ENCODE measurements around the gene RNF213.

RNF213 gene

DNA sequence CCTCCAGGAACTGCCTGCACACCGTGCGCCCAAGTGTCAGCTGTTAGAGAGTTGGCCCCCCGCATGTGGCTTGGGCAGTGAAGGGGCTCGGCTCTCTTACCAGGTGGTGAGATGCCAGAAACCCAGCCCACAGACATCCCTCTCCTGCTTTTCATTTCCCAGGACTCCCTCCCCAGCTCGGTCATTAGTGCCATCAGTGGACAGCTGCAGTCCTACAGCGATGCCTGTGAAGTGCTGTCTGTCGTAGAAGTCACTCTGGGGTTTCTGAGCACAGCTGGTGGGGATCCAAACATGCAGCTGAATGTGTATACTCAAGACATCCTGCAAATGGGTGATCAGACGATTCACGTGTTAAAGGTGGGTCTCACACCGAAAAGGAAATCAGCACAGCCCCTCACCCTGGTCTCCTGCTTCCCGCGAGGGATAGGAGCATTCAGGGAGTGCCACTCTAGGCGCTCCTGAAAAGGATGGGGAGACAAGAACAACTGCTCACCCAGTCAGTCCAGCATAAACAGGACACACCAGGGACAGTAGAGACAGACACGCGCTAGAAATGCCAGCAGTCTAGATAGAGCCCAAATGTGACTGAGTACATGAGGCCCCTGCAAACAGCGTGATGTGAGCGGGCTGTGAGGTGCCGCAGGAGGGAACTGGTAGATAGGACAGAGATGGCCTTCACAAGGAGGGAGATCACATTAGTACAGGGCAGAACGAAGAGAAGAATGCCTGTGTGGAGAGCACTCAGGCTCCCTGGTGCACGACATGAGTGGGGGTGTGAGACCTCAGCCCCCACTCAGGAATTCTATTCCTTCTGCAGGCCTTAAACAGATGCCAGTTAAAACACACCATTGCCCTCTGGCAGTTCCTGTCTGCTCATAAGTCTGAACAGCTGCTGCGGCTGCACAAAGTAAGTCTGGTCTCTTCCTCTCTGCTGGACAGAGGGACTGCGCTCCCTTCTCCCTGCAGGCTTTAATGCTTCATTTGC, 128.7 kb downstream of the RNF213 start:
- H3K27ac ChIP-seq, result no peak overlapping the region
- ChIA-PET CTCF (interaction anchor here (0.6 kb wide), 1 partner anchor 580 kb away, joined by 5 read pairs; no protein-coding TSS in a partner anchor), POLR2A (ENCODE audit: low non-redundant PET) (interaction anchor here (0.6 kb wide), 1 partner anchor 12 kb away, joined by 3 read pairs; no protein-coding TSS in a partner anchor)
- no peak for DNase-seq (ENCODE audit: low spot score)
- TF ChIP-seq, protein P1, sequence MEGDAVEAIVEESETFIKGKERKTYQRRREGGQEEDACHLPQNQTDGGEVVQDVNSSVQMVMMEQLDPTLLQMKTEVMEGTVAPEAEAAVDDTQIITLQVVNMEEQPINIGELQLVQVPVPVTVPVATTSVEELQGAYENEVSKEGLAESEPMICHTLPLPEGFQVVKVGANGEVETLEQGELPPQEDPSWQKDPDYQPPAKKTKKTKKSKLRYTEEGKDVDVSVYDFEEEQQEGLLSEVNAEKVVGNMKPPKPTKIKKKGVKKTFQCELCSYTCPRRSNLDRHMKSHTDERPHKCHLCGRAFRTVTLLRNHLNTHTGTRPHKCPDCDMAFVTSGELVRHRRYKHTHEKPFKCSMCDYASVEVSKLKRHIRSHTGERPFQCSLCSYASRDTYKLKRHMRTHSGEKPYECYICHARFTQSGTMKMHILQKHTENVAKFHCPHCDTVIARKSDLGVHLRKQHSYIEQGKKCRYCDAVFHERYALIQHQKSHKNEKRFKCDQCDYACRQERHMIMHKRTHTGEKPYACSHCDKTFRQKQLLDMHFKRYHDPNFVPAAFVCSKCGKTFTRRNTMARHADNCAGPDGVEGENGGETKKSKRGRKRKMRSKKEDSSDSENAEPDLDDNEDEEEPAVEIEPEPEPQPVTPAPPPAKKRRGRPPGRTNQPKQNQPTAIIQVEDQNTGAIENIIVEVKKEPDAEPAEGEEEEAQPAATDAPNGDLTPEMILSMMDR (conservative IDR thresholded peaks at IDR 0.05; ENCODE audit: low read depth), result no peak

DNA sequence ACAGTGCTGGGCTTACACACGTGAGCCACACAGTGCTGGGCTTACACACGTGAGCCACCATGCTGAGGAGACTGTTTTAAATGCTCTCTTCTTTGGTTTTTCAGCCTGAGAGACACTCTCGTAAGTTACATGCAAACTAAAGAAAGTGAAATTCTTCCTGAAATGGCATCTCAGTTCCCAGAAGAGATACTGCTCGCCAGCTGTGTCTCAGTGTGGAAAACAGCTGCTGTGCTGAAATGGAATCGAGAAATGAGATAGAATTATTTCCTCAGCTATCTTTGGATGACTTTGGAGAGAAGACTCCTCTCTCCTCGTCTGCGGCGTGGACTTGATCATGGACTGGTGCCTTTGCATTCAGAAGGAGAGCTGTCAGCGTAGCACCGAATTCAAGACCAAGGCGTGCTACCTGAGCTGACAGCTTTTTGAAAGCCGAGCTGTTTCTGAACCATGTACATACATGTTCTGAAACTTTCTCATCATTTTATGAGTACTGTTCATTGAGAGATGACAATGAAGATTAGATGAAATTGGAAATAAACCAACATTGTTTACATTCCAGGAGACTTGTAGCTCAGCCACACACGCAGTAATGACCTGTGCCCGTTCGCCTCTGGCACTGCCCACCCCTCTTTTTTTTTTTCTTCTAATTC, 132.7 kb downstream of the RNF213 start:
- TF ChIP-seq, protein P1 (conservative IDR thresholded peaks at IDR 0.05; ENCODE audit: low read depth), result no peak
- DNase-seq (ENCODE audit: low spot score), result no peak
- ChIA-PET POLR2A (ENCODE audit: low non-redundant PET) (no interaction called here), CTCF (no interaction called here)
- peak overlapping the region; percentile 3; the same call in 1 of the 2 replicates for H3K27ac ChIP-seq

GRCh38 chr17:80393961-80394360, 133.3 kb downstream of the RNF213 start:
- TF ChIP-seq, protein P1 (conservative IDR thresholded peaks at IDR 0.05; ENCODE audit: low read depth), result no peak
- ChIA-PET POLR2A (ENCODE audit: low non-redundant PET) (no interaction called here), CTCF (no interaction called here)
- no peak for DNase-seq (ENCODE audit: low spot score)
- H3K27ac ChIP-seq, result no peak overlapping the region

- DNase-seq (ENCODE audit: low spot score), result no peak
- ChIA-PET POLR2A (ENCODE audit: low non-redundant PET) (no interaction called here), CTCF (no interaction called here)
- H3K27ac ChIP-seq, result no peak overlapping the region
- TF ChIP-seq, protein P1 (conservative IDR thresholded peaks at IDR 0.05; ENCODE audit: low read depth), result no peak
Observed at GRCh38 chr17:80394629-80395216, 134.1 kb downstream of the RNF213 start.

GRCh38 chr17:80395402-80396151, 134.9 kb downstream of the RNF213 start:
- ChIA-PET CTCF (no interaction called here), POLR2A (ENCODE audit: low non-redundant PET) (no interaction called here)
- no peak overlapping the region for H3K27ac ChIP-seq
- TF ChIP-seq, protein P1 (conservative IDR thresholded peaks at IDR 0.05; ENCODE audit: low read depth), result no peak
- DNase-seq (ENCODE audit: low spot score), result peak; percentile 25
